HAP-1 (cell line): ENCODE results near the gene RNGTT.
A peak's percentile ranks its signal among the peaks of the same experiment; 100 is the strongest.
"Not testable (repeated sequence)": the region's sequence is repeated elsewhere in the genome, so short reads cannot be mapped to it uniquely, and the experiment has no call there.

Source experiments
- DNase-seq, 2 experiments: peaks; one replicate each; pipeline ENCODE4 v3.0.0-alpha.2; 2016 to 2020; ENCODE audit warnings: low spot score in 2 of 2
- H3K27me3 ChIP-seq: fragments of 250-450 bp; sonication (Bioruptor Pico); 2 replicates; pipeline ENCODE4 v1.5.1; 2020; ENCODE audit warnings: low read depth, mild to moderate bottlenecking, moderate library complexity
- H3K36me3 ChIP-seq: fragments of 250-450 bp; sonication (Bioruptor Pico); replicated peaks from 2 replicates; pipeline ENCODE4 v1.5.1; 2020; ENCODE audit warnings: mild to moderate bottlenecking
- H3K4me1 ChIP-seq: fragments of 250-450 bp; sonication (Bioruptor Pico); 2 replicates; pipeline ENCODE4 v1.5.1; 2020; ENCODE audit warnings: mild to moderate bottlenecking
- H3K4me3 ChIP-seq: fragments of 250-450 bp; sonication (Bioruptor Pico); 2 replicates; pipeline ENCODE4 v1.5.1; 2020; ENCODE audit warnings: mild to moderate bottlenecking, moderate library complexity
- H3K9me3 ChIP-seq: fragments of 250-450 bp; sonication (Bioruptor Pico); 2 replicates; pipeline ENCODE4 v1.5.1; 2020; ENCODE audit warnings: mild to moderate bottlenecking, moderate library complexity
- in situ Hi-C: fragments of 300-500 bp; cut with MboI; formaldehyde crosslinking; loops from 3 replicates; pipeline ENCODE4 v1.14.3; 2020; ENCODE audit warnings: low sequenced_read_pairs, inconsistent platforms, mixed read lengths

Gene RNGTT

DNA sequence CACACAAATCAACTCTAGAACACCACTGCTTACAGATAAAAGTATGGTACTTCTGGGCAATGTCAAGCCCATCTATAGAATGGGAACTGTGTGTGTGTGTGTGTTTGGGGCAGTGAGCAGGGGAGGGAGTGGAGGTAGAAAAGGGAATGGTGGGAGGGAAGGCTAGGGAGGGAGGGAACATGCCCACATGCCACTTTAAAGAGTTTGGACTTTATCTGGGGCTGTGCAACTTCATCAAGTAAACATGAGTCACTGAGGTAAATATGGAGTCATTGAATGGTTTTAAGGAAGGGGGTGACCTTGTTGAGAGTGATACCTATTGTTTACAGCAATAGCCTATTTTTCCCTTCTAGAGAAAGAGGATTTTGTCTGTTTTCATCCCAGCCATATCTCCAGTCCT, 22.5 kb upstream of the RNGTT start:
- Histone ChIP-seq H3K4me3 (no peak overlapping the region), H3K4me1 (no peaks in the 10 kb centered on the region), H3K27me3 (no peaks in the 10 kb centered on the region), H3K9me3 (no peaks in the 10 kb centered on the region), H3K36me3 (no peaks in the 10 kb centered on the region)
- in situ Hi-C loops = loop anchor here (25.0 kb wide), 1 partner anchor 626 kb away; no protein-coding TSS in a partner anchor
- DNase-seq = no peak

DNA sequence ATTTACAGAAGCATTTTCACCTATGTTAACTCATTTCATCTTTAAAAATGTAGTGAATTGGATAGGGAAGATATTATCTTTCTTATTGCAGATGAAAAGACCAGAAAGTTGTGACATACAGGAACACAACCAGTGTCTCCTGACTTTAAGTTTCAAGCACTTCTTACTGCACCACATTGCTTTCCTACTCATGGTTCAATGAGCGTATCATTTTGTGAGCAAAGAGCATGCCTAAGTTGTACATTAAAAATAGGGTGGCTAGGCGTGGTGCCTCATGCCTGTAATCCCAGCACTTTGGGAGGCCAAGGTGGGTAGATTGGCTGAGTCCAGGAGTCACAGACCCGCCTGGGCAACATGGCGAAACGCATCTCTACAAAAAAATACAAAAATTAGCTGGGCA, 21.2 kb upstream of the RNGTT start:
- H3K4me3 ChIP-seq = no peak overlapping the region
- no peaks in the 10 kb centered on the region for H3K4me1 ChIP-seq
- in situ Hi-C loops = loop anchor here (5.0 to 25.0 kb wide), 2 partner anchors 258 to 628 kb away; no protein-coding TSS in a partner anchor
- no peaks in the 10 kb centered on the region for H3K27me3 ChIP-seq
- no peaks in the 10 kb centered on the region for H3K9me3 ChIP-seq
- DNase-seq = no peak
- H3K36me3 ChIP-seq = no peaks in the 10 kb centered on the region

DNA sequence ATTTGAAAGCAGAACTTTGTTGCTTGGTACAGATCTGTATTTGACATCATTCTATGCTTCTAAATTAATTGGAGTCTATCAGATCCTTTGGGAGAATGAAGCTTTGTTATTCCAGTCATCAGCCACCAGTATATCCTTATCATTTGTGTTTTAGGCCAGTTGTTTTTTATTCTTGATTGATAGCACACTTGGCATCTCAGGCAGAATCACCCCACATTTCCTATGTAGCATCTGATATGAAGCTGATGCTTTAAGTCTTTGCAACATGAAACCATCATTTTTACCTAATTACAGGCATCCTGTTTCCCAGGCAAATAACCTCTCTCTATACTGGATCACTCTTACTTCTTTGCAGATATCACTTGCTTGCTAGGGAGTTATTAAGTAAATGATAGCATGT, 20.7 kb upstream of the RNGTT start:
- no peak for DNase-seq
- H3K4me3 ChIP-seq = no peak overlapping the region
- no peaks in the 10 kb centered on the region for H3K4me1 ChIP-seq
- in situ Hi-C loops = loop anchor here (5.0 to 25.0 kb wide), 2 partner anchors 258 to 628 kb away; no protein-coding TSS in a partner anchor
- H3K36me3 ChIP-seq = no peaks in the 10 kb centered on the region
- H3K9me3 ChIP-seq = no peaks in the 10 kb centered on the region
- H3K27me3 ChIP-seq = no peaks in the 10 kb centered on the region; the same call in 1 of the 2 replicates

DNA sequence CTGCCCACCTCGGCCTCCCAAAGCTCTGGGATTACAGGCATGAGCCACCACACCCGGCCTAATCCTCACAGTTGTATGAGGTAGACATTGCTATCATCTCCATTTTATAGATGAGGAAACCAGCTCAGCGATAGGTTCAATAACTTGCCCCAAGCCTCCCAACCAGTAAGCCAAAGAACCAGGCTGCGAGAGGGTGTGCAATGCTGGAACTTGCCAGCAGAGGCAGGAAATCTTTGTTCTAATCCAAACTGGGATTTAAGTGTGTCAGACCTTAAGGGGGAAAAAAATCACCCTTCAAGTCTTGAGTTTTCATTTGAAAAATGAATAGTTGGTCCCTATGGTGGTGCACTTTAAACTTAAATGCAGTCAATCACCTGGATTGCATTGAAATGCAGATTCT, 20.1 kb upstream of the RNGTT start:
- peak; percentile 54 to 69 for DNase-seq
- Histone ChIP-seq H3K36me3 (no peaks in the 10 kb centered on the region), H3K27me3 (no peaks in the 10 kb centered on the region; the same call in 1 of the 2 replicates), H3K4me1 (no peaks in the 10 kb centered on the region), H3K4me3 (no peak overlapping the region), H3K9me3 (no peaks in the 10 kb centered on the region)
- in situ Hi-C loops = loop anchor here (5.0 to 25.0 kb wide), 2 partner anchors 259 to 629 kb away; no protein-coding TSS in a partner anchor

DNA sequence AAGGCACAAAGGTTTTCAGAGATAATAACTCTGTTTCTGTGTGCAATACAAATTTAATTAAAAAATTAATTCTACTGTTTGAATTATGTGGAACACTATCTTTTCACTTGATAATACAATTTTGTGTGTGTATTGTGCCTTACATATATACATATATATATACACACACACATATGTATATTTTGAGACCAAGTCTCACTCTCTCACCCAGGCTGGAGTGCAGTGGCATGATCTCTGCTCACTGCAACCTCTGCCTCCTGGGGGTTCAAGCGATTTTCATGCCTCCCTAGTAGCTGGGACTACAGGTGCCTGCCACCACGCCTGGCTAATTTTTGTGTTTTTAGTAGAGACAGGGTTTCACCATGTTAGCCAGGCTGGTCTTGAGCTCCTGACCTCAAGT, 19.7 kb upstream of the RNGTT start:
- H3K4me3 ChIP-seq, H3K4me1 ChIP-seq, DNase-seq, H3K9me3 ChIP-seq, H3K27me3 ChIP-seq, H3K36me3 ChIP-seq: not testable (repeated sequence)
- in situ Hi-C loops = loop anchor here (5.0 to 25.0 kb wide), 2 partner anchors 259 to 629 kb away; no protein-coding TSS in a partner anchor

DNA sequence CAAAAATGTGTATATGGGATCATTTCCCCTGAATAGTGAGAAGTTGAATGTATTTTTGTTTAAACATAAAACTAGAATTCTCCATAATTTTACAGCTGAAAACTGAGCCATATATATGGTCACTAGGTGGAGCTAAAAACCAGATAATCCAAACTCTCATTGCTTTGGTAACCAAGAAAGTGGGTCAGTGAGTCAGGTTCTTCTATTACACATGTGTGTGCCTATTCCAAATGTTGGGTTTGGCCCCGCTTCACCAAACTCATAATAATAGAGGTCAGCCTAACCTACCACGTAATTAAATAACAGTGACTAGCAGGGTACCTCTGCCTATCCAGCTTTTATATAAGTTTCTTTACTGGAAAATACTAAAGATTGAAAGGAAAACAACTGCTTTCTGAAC, 19.3 kb upstream of the RNGTT start:
- H3K4me3 ChIP-seq = no peak overlapping the region
- no peaks in the 10 kb centered on the region for H3K9me3 ChIP-seq
- no peaks in the 10 kb centered on the region for H3K4me1 ChIP-seq
- in situ Hi-C loops = loop anchor here (5.0 to 25.0 kb wide), 2 partner anchors 260 to 630 kb away; no protein-coding TSS in a partner anchor
- H3K27me3 ChIP-seq = no peaks in the 10 kb centered on the region; the same call in 1 of the 2 replicates
- no peaks in the 10 kb centered on the region for H3K36me3 ChIP-seq
- peak in 1 of 2 experiments; percentile 80 for DNase-seq

DNA sequence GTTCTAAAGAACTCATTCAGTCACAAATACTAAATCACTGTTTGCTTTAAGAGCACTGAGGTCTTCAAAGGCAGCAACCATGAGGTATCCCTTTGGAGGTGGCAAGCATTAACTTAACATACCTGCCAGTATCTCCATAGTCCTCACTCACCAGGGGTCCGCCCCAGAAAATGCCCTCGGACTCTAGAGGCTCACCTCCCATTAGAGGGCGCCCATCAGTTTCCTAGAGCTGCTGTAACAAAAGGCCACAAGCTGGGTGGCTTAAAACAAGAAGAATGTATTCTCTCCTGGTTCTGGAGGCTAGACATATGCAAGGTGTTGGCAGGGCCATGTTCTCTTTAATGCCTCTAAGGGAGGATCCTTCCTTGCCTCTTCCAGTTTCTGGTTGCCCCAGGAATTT, 12.0 kb upstream of the RNGTT start:
- Histone ChIP-seq H3K36me3 (no peaks in the 10 kb centered on the region), H3K27me3 (no peaks in the 10 kb centered on the region; the same call in 1 of the 2 replicates), H3K9me3 (no peaks in the 10 kb centered on the region), H3K4me1 (no peaks in the 10 kb centered on the region), H3K4me3 (no peak overlapping the region)
- no peak for DNase-seq
- in situ Hi-C loops = loop anchor here (25.0 kb wide), 1 partner anchor 637 kb away; no protein-coding TSS in a partner anchor

DNA sequence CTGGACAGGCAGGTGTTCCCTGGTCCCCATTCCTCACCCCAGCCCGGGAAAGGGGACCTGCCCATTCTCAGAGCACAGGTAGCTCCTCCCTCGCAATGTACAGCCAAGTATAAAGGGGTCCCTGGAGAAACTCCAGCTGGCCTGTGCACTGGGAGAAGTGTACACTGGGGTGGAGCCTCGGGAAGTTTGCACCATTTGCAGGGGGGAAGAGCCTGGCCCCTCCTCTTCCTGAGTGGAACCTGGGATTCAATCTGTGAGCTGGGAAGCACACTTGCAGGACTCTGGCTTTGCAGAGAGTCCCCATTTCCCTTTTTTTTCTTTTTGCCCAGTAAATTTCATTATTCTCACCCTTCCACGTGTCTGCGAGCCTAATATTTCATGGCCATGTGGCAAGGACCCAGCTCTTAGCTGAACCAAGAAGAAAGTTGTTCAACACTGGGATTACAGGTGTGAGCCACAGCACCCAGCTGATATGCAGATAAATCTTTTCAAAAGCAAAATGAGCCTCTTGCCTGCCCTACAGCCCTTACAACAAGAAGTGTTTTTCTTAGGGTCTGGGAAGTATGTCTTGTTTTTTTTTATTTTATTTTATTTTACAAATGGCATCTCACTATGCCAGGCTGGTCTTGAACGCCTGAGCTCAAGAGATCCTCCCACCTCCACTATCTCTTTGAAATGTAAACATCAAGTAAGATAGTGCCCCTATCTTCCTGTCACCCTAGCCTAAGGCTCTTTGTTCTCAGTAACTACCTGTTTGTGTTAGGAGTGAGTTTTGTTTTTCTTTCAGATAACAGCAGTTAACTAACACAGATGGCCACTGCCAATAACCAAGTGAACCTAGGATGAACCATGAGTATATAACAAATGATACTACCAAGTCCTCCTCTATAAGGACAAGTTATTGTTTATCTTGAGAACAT, 9.3 kb upstream of the RNGTT start:
- DNase-seq = no peak
- H3K27me3 ChIP-seq = no peaks in the 10 kb centered on the region

DNA sequence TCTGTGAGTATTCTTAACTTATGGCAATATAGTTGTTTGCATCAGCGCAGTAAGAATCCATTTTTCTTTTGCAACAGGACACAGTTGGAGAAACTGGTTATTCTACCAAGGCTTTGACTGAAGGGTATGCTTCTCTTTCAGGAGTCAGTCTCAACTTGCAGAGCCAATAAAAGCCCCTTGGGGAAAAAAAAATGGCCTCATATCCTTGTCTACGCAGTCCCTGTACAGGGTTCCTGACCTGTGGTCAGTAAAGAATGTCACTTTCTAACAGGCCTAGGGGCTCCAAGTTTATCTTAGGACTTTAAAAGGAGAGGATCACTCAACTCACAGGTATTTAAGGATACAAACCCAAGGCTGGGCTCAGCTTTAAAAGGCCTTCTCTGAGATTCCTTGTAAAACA, 6.9 kb upstream of the RNGTT start:
- DNase-seq = no peak
- H3K27me3 ChIP-seq = no peaks in the 10 kb centered on the region
- H3K9me3 ChIP-seq = no peaks in the 10 kb centered on the region
- H3K4me1 ChIP-seq = peaks cover 18% of the 10 kb centered on the region
- H3K36me3 ChIP-seq = no peaks in the 10 kb centered on the region
- no peak overlapping the region for H3K4me3 ChIP-seq
- in situ Hi-C loops = no loop called here

More for the DNA sequence above, 9.3 kb upstream of the RNGTT start:
- in situ Hi-C loops = no loop called here
- Histone ChIP-seq H3K4me3 (no peak overlapping the region), H3K4me1 (peaks cover 7% of the 10 kb centered on the region), H3K9me3 (no peaks in the 10 kb centered on the region), H3K36me3 (no peaks in the 10 kb centered on the region)

DNA sequence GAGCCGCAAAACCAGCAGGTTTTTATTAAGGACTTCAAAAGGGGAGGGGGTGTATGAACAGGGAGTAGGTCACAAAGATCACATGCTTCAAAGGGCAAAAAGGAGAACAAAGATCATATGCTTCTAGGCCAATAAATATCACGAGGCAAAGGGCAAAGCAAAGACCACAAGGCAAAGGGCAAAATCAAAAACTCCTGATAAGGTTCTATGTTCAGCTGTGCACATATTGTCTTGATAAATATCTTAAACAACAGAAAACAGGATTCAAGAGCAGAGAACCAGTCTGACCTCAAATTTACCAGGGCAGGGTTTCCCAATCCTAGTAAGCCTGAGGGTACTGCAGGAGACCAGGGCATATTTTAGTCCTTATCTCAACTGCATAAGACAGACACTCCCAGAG, 5.8 kb upstream of the RNGTT start:
- H3K36me3 ChIP-seq, in situ Hi-C loops: not testable (repeated sequence)

DNA sequence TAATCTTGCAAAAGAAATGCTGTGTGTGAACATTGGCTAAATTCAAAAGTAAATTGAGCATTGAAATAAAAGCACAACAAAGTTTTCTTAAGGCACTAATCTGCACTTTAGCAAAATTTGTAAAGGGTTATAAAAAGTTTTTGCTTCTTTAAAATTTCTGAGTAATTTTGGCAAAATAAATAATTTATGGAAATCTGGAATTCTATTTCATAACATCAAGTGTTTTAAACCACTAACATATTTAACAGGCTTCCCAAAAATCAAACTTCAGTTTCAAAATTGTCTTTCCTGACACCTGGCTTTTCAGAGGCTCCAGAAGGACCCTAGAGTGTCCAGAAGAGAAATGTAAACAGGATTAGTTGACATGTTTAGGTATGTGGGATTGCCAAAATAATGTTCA, 4.5 kb upstream of the RNGTT start:
- peaks cover 27% of the 10 kb centered on the region for H3K4me1 ChIP-seq
- in situ Hi-C loops = no loop called here
- H3K9me3 ChIP-seq = no peaks in the 10 kb centered on the region
- DNase-seq = no peak
- H3K36me3 ChIP-seq = 0 out of 2 replicates have a peak, but pooled peaks cover 4% of the 10 kb centered on the region
- no peaks in the 10 kb centered on the region for H3K27me3 ChIP-seq
- no peak overlapping the region for H3K4me3 ChIP-seq

More for the DNA sequence above, 5.8 kb upstream of the RNGTT start:
- not testable (repeated sequence) for DNase-seq, H3K27me3 ChIP-seq, H3K4me3 ChIP-seq, H3K9me3 ChIP-seq
- H3K4me1 ChIP-seq = peaks cover 27% of the 10 kb centered on the region

DNA sequence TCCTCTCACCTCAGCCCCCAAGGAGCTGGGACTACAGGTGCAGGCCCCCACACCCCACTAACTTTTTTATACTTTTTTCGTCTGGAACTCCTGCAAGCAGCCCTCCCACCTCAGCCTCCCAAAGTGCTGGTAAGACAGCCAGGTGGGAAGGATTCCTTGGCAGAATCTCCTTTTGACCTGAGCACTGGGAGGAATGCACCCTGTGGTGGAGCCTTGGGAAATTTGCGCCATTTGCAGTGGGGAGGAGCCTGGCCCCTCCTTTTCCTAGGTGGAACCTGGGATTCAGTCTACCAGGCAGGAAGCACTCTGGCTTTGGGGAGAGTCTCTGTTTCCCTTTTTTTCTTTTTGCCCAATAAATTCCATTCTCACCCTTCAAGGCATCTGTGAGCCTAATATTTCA, 2.3 kb upstream of the RNGTT start:
- Histone ChIP-seq H3K4me1 (peaks cover 33% of the 10 kb centered on the region), H3K27me3 (no peaks in the 10 kb centered on the region), H3K4me3 (no peak overlapping the region), H3K36me3 (peaks cover 13% of the 10 kb centered on the region; the same call in 1 of the 2 replicates), H3K9me3 (no peaks in the 10 kb centered on the region)
- DNase-seq = no peak
- in situ Hi-C loops = no loop called here

DNA sequence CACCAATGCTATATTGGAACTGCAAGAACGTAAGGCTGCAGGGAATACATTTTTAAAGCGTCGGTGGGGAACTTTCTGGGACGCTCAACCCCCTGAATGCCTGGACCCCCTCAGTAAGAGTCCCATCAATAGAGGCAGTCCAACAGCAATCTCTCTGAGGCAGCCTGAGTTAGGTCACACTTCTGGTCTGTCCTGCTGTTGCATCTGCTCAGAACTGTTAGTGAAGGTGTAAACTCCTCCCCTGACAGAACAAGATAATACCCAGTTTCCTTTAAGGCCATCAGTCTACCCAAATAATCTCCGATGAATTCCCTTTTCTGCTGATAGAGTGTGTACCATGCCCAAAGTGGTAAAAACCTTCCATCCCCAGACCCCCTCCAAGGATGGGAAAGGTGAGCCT, 1.1 kb upstream of the RNGTT start:
- Histone ChIP-seq H3K4me1 (peaks cover 33% of the 10 kb centered on the region), H3K4me3 (peak overlapping the region; percentile 98), H3K9me3 (no peaks in the 10 kb centered on the region), H3K36me3 (peaks cover 13% of the 10 kb centered on the region; the same call in 1 of the 2 replicates), H3K27me3 (no peaks in the 10 kb centered on the region)
- no peak for DNase-seq
- in situ Hi-C loops = no loop called here

DNA sequence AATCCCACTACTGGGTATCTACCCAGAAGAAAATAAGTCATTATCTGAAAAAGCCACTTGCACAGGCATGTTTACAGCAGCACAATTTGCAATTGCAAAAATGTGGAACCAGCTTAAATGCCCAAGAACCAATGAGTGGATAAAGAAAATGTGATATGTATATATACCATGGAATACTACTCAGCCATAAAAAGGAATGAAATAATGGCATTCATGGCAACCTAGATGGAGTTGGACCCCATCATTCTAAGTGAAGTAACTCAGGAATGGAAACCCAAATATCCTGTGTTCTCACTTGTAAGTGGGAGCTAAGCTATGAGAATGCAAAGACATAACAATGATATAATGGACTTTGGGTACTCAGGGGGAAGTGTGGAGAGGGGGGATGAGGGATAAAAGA, 4.6 kb downstream of the RNGTT start:
- no peak for DNase-seq
- H3K4me3 ChIP-seq = no peak overlapping the region
- in situ Hi-C loops = no loop called here
- no peaks in the 10 kb centered on the region for H3K27me3 ChIP-seq
- peaks cover 6% of the 10 kb centered on the region for H3K4me1 ChIP-seq
- peaks cover 13% of the 10 kb centered on the region; the same call in 1 of the 2 replicates for H3K36me3 ChIP-seq
- H3K9me3 ChIP-seq = no peaks in the 10 kb centered on the region
